GM19372 (cell line): Measurements from ENCODE around the gene LHPP.
"Not testable (repeated sequence)": the region's sequence is repeated elsewhere in the genome, so short reads cannot be mapped to it uniquely, and the experiment has no call there.

Experiments
- ATAC-seq: cut with Tn5 transposase; IDR thresholded peaks from one replicate; pipeline ENCODE4 v1.9.1; 2021; ENCODE audit warnings: mild to moderate bottlenecking, low read depth, moderate library complexity; ENCODE audit not compliant: unreplicated experiment

Gene LHPP

DNA sequence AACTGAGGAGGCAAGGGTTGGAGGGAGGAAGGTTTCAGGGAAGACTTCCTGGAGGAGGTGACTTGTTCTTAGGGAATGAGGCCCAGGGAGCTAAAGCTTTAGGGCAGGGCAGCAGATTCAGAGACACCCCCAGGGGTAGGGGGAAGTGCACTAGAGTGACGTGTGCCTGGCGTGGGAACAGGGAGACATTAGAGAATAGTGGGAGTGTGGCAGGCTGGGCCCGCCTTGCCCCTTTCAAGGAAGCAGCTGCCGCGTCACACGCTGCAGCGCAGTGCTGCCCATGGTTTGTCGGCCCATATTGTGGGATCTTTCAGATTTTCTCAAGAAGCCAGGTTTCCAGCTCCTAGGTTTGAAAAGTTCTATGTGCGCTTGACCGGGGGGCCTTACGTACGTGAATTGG, 139.4 kb downstream of the LHPP start:
- ATAC-seq = no peak

DNA sequence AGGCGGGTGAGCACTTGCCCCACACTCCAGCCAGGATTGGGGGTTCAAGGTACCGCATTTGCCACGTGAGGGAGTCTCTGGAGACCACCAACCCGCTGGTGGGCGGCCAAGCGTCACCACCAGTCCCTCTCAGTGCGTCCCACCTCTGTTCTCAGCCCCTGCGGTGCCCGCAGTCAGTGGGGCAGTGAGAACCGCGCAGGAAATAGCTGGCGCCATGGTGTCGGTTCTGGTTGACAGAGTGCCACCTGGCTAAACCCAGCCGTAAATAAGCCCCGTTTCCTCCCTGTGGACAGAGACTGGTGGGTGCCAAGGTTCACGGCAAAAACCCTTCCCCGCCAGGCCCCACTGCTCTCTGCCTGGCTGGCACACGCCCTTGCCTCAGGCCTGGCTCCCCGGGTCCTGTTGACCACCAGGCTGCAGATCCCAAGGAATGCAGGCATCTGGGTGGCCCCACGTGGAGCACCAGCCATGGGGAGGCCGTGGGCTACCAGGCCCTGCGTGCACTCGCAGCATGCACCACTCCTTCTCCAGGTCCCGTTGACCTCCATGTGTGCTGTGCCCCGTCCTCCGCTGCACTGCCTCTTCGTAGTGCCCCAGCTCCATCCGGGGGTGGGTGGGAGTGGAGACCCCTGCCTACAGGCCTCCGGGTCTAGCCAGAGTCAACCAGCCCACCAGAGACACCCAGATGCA, 140.0 kb downstream of the LHPP start:
- no peak for ATAC-seq

DNA sequence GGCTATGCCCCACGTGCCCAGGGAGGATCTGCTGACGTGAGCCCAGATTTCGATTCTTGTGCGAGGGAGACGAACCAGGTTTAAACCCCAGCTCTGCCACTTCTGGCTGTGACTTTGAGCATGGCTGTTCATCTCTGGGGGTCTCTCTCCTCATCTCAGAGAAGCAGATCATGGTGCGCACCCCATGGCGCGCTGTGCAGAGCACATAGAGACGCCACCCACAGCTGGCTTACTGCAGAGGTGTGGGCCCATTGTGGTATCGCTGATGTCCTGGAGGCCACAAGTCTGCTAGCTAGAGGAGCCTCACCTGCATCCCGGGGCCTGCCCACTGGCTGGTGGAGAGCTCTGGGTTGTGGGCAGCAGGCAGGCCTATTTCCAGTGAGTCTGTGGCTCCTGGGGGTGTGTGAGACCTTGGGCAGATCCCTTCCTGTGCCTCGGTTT, 140.5 kb downstream of the LHPP start:
- no peak for ATAC-seq

DNA sequence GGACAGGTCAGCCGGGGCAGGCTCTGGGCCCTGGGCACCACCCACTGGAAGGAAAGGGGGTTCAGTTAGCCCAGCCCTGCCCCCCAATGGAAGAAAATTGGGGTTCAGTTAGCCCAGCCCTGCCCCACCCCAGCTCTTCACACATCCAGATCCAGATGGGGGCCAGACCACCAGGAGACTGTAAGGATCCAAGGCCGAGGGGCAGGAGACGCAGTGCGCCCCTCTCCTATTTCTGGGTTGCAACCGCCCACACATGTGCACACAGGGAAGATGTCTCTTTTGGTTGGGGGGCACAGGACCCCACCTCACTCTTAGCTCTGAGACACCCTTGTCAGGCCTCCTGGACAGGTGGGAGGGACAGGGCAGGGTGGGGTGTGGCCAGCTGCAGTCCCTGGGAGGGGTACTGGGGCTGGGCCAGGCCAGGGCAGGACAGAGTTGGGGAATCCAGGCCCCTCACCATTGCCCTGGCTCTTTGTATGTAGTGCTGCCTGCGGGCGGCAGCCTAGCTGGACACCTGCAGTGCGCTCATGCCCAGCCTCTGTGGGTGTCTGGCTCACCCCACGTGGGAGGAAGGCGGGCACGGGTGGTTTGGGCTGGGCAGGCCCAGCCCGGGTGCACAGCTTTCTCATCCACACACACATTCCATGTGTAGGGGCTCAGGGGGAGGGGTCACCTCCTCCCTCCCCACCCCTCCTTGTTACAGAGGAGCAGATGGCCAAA, 141.2 kb downstream of the LHPP start:
- ATAC-seq = no peak

DNA sequence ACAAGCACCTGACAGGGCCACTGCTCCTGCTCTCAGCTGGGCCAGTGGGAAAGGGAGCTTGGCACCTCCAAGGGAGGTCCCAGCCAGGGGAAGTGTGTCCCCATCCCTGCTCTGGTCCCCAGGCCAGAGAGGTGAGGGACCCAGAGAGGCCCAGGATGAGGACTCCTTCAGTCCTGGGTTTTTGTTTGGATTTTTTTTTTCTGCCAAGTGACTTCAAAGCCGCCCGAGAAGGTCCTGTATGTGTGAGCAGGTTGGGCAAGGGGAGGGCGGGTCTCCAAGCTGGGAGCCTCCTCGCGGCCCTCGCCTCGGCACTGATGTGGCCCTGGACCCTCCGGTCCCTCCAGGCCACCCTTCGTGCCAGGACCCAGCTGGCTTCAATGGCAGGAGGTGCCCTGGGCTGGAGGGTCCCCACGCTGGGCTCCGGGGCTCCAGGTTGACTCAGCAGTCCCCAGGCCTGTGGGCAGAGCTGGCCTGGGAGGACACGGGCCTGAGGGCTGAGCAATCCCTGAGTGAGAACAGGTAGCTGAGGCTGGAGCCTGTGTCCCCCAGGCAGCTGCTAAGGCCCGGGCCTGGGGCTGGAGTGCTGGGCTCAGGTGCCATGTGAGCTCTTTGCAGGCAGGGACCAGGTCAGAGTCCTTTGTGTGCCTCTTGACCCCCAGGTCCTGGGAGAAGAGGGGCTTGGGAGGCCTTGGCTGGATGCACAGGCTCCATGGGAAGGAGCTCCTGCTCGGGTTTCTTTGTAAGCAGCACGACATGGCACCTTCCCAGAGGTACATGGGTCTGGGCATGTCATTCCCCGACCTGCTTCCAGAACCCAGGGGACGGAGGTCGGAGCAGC, 142.0 kb downstream of the LHPP start:
- no peak for ATAC-seq

DNA sequence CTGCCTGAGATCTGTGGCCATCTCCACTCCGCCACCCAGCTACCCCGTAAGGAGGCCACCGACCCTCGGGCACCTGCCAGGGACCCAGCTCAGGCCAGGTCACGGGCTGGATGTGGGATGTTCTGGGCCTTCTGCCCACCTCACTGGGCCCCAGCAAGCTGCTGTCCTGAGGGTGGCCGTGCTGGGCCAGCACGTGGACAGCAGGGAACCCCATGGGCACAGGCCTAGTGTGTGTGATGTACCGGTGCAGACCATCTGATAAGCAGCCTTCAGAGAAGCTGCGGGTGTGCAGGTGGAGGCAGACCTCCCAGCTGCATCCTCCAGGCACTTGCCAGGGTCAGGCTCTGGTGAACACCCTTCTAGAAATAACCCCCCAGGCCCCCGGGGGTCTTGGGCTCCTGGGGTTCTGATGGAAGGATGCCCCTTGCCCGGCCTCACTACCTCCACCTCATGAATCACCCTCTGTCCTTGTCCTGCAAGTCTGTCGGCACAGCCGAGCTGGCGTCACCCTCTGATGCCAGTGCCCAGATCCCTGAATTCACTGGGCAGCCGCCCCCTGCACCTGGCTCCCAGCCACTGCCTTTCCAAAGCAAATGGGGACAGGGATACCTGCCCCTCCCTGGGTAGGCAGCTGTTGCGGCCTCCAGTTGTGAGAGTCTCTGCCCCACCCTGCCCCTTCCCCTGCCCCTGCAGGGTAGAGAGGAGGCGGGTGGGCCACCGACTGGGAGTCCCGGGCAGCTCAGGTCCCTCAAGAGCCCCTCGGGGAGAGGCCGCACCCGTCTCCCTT, 142.8 kb downstream of the LHPP start:
- no peak for ATAC-seq

DNA sequence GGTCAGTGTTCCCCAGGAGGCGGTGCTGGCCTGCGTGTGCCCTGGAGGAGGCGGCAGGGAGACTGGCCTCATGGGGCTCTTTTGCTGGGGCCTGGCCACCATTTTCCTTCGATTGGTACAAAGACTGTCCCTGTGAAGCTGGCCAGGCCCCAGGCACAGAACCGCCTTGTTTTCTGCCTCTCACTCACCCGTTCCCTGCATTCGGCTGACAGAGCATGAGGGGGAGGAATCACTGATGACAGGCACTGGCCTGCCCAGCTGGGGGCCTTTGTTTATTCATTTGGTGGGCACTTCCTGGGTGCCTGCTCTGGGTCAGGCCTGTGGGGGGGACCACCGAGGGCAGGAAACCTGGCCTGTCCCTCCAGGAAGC, 143.4 kb downstream of the LHPP start:
- ATAC-seq = no peak

DNA sequence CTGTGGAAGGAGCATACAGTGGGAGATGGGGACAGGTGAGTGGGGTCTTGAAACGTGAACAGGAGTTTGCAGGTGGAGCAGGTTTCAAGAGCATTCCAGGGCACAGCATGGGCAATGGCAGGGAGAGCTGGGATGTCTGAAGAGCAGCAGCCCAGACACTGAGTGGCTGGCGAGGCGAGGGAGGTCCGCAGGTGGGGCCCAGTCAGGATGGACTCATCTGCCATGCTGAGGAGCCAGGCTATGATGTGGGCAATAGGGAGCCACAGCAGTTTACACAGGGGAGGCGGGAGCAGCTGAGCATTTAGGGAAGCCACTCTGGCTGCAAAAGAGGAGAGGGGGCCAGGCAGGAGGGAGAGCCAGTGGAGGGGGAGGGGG, 143.8 kb downstream of the LHPP start:
- no peak for ATAC-seq

DNA sequence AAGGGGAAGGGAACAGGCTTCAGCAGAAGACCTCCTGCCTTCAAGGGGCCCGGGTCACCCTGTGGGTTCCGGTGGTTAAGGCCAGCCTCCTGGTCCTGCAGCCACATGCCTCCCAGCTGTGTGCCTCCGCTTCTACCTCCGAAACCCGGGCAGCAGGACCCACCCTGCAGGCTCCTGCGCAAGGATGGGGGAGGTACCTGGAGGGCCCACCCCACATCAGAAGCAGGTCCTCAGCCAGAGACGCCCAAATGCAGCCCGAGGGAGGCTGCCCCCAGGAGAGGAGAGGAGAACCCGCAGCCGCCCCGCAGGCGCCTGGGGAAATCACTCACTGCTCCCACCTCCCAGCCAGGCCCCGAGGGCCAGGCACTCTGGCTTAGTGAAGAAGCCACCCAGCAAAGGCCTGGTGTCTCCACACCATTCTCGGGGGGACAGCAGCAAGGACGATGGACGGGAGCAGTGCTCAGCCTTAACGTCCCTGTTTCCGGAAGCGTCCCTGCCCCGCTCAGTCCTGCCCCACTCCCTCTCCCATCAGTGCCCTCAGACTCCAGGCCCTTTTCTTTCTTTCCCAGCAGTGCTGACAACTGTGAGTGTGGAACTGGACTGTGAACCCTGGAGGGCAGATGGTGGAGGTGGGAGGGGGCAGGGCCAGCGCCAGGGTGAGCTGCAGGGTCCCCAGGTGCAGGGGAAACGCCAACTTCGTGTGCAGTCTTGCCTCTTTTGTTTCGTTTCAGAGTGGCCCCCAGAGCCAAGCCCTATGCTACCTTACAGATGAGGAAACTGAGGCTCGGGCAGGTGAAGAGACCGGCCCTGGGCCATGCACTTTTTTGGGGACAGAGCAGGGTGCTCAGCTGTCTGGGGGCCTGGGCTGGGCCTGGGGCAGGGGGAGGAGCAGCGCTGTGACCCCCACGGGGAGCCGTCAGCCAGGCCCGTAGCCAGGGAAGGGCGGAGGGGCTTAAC, 144.5 kb downstream of the LHPP start:
- ATAC-seq = no peak

DNA sequence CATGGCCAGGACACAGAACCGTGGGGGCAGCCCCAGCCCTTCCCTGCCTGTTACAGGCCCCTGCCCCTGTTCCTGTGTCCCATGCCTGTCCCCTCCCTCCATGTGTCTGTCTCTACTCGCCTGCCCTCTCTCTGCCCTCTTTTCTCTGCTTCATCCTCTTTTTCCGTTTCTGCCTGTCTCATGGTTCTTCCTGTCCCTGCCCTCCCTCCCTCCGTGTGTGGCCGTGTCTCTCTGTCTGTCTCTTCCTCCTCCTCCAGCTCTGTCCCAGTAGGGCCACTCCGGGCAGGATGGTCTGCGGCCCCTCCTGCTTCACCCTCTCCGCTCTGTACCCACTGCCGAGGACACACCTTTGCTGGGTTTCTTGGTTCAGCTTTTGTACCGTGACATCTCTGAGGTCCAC, 145.2 kb downstream of the LHPP start:
- no peak for ATAC-seq

DNA sequence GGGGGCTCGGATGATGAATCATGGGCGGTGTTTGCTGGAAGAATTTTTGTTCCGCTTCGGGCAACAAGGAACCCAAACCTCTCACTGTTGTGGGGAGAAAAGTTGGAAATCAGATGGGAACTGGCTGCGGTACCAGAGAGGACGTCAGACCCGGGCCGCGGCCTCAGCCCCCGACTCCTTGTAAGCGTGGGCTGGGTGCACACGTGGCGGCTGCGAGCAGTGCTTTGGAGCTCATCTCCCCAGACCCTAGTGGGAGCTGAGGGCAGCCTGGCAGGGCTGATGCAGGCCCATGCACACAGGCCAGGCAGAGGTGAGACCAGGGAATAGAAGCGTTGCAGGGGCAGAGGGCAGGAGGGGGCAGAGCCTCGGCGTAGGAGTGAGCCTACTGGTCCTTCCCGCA, 146.1 kb downstream of the LHPP start:
- no peak for ATAC-seq

DNA sequence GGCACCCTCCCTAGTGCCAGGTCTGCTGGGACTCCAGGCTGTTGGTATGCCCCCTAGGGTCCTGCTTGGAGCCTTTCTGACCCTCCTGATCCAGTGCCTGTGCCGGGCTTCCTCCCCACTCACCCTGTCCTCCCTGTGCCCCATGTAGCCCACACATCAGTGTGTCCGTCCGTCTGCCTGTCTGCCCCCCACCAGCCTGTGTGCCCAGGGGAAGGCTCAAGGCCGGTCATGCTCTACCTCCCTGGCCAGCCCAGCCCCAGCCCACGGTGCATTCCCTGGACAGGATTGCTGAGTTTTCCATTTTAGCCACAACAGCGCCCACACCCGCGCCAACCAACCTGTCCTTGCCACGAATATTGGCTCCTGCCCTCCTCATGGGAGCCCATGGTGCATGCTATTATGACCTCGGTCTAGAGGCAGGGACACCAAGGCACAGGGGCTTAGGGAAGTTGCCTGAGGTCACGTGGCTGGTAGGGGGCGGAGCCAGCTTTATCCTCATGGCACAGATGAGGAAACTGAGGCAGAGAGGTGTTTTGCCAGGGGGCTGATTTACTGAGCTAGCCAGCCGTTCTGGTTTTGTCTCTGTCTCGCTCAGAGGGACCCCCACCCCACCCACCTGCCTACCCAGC, 146.6 kb downstream of the LHPP start:
- no peak for ATAC-seq

DNA sequence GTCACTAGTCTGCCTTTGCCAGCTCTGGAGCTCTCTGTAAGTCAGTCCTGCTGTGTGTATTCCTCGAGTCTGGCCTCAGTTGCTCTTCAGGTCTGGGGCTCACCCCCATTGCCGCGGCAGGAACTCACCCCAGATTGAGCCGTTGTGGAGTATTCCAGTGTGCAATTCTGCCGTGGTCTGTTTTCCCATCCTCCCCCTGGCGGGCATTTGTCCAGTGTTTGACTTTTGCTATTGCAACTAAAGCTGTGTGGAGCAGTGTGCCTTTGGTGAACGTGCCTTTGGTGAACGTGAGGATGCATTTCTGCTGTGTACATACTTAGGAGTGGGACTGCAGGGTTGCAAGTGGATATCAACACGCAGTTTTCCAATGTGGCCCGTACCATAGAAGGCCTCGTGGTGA, 148.1 kb downstream of the LHPP start:
- ATAC-seq = no peak

DNA sequence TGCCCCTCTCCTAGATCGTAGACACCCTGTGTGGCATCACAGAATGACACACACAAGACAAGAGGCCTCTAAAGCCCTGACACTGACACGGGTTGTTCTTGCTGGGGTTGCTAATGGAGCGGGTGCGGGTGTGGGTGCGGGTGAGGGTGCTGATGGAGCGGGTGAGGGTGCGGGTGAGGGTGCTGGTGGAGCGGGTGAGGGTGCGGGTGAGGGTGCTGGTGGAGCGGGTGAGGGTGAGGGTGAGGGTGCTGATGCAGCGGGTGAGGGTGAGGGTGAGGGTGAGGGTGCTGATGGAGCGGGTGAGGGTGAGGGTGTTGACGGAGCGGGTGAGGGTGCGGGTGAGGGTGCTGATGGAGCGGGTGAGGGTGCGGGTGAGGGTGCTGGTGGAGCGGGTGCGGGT, 148.6 kb downstream of the LHPP start:
- ATAC-seq = not testable (repeated sequence)

DNA sequence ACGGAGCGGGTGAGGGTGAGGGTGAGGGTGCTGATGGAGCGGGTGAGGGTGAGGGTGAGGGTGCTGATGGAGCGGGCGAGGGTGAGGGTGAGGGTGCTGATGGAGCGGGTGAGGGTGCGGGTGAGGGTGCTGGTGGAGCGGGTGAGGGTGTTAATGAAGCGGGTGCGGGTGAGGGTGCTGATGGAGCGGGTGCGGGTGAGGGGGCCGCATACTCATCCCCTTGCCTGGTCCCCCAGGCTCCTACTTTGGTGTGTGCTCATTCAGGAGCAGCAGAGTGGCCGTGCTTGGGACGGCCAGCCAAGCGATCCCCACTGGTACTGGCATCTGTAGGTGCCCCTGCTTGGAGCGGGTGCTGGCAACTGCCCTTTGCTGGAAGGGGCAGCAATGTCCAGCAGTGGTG, 149.2 kb downstream of the LHPP start:
- not testable (repeated sequence) for ATAC-seq

DNA sequence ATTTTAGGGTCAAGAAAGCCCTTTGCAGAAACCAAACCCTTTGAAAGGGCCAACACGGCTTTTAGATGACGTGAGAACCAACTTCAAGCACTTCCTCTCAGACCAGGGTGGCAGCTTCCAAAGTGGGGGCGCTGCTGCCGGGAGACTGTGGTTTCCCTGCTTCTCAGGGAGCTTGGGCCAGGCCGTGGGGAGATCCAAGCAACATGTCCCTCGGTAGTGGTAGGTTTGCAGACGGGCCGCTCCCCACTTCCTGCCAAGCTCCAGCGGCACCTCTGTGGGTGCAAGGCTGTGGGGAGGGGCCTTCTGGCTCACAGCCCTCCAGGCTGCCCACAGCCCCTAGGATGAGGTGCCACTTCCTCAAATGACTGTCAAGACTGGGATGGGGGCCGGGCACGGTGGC, 150.1 kb downstream of the LHPP start:
- ATAC-seq = no peak

DNA sequence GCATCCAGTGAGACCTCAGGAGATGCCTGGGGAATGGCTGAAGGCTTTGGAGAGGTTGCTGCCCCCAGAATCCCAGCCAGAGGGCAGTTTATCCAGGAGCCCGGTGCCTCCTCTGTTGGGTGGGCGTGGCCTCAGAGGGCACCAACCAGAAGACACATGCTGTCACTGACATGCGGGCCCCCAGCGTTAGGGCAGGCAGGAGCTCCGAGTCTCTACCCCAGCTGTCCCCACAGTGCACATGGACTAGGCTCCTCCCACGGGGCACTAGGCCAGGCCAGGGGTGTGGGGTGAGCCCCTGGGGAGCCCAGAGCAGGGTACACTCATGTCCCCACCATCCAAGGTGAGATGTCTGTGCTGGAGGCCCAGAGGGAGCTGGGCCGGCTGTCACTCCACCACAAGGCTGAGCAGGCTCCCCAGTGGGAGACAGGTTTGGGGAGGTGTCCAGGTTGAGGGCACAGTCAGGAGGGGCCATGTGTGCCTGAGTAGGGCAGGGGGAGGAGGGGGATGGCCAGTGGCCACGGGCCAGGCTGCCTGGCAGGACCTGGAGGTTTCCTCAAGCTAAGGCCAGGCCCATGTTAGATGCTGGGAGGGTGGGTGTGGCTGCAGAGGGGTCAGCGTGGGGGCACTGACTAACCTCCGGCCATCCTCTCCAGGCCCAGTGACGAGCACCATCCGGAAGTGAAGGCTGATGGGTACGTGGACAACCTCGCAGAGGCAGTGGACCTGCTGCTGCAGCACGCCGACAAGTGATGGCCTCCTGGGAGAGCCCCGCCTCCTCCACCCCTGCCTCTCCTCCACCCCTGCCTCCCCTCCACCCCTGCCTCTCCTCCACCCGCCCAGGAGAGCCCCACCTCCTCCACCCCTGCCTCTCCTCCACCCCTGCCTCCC, 151.2 kb downstream of the LHPP start:
- no peak for ATAC-seq

DNA sequence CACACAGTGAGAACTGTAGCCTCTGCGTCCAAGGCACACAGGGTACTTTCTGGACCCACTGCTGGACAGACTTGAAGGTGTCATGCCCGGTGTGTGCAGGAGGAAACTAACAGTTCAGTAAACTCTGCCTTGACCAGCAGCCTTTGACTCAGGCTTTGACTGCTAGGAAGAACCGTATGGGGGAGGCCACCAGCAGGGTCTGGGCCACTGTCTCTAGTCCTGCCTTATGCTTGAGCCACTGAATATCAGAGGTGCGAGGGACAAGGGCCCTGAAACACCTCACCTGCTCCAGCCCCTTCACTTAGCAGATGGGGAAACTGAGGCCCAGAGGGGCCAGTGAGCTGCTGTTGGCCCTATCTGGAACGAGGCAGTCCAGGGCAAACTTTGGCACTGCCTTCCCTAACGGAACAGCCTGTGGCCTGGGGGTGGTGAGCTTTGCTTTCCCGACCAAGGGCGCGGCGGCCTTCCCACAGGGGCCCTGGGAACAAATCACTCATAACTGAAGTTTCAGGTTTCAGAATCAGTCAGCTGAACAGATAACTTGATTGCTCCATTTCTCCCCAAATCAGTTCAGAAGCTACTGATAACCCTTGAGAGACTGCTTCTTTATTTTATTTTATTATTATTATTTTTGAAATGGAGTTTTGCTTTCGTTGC, 152.5 kb downstream of the LHPP start:
- ATAC-seq = peak; percentile 48
